Omental fat pad (tissue), 4 donors: ENCODE results near the gene C3orf18. TPM values are rescaled to one million over a fixed set of nuclear protein-coding genes. Genes with fewer than 3 reads are reported as not detected.

Source experiments
- ATAC-seq: fragments of 150-250 bp; one replicate; pipeline ENCODE4 v1.9.1; 2016; ENCODE audit warnings: mild to moderate bottlenecking, moderate library complexity; ENCODE audit not compliant: low FRiP score
- DNase-seq: peaks from one replicate; pipeline ENCODE4 v3.0.0-alpha.2; 2019; ENCODE audit warnings: low spot score
- CTCF ChIP-seq, 3 donors: fragments of 450-650 bp; IDR thresholded peaks; one replicate each; pipeline ENCODE4 v1.5.1; 2016 to 2017; ENCODE audit warnings: antibody characterized with exemption in 3 of 3, mild to moderate bottlenecking in 3 of 3, moderate library complexity in 2 of 3
- total RNA-seq, 4 donors: library from RNA; depleted of rRNA; stranded (reverse); fragments of >200 nt; gene quantifications; one replicate each; pipeline ENCODE4 v1.1.0, GENCODE V29; 2016

C3orf18 gene
- total RNA-seq, 4 donors from 2014 or later = 4.4 to 11.1 (median 9.2) TPM

GRCh38 chr3:50585919-50586762, 18.6 kb upstream of the C3orf18 start:
- no peak for TF ChIP-seq CTCF (IDR thresholded peaks at IDR 0.05)
- no peak for DNase-seq
- no peak for ATAC-seq

GRCh38 chr3:50584391-50584790, 16.8 kb upstream of the C3orf18 start:
- ATAC-seq = no peak
- no peak for DNase-seq
- TF ChIP-seq CTCF (IDR thresholded peaks at IDR 0.05) = no peak

- no peak for TF ChIP-seq CTCF (IDR thresholded peaks at IDR 0.05)
- DNase-seq = no peak
- peak; percentile 37 for ATAC-seq
Observed at GRCh38 chr3:50583897-50584296, 16.4 kb upstream of the C3orf18 start.

GRCh38 chr3:50582083-50582482, 14.5 kb upstream of the C3orf18 start:
- ATAC-seq = no peak
- no peak for TF ChIP-seq CTCF (IDR thresholded peaks at IDR 0.05)

GRCh38 chr3:50581459-50581842, 13.9 kb upstream of the C3orf18 start:
- DNase-seq (no peak), ATAC-seq (no peak)
- no peak for TF ChIP-seq CTCF (IDR thresholded peaks at IDR 0.05)

More at GRCh38 chr3:50582083-50582482, 14.5 kb upstream of the C3orf18 start:
- DNase-seq = no peak

GRCh38 chr3:50580683-50581458, 13.3 kb upstream of the C3orf18 start:
- DNase-seq = no peak
- ATAC-seq = no peak
- TF ChIP-seq CTCF (IDR thresholded peaks at IDR 0.05) = no peak
